ENCODE results near the gene LRRC39. TPM values are rescaled to one million over a fixed set of nuclear protein-coding genes. Genes with fewer than 3 reads are reported as not detected.

The LRRC39 gene
- total RNA-seq, 1 experiment from 2014 or later = 0.67 TPM

- TF ChIP-seq EZH2 (IDR thresholded peaks at IDR 0.05; ENCODE audit: borderline replicate concordance, low read depth, low read length, poor library complexity, severe bottlenecking) = no peak
- no peak for TF ChIP-seq CTCF (conservative IDR thresholded peaks at IDR 0.05; ENCODE audit: low read depth, low read length)
- no peaks in the 10 kb centered on the region for H3K9me3 ChIP-seq (ENCODE audit: low read depth, low read length, poor library complexity, severe bottlenecking)
- no TSS peak for BruUV-seq (replicated peaks)
- H3K27ac ChIP-seq (ENCODE audit: low read depth, low read length, poor library complexity, severe bottlenecking) = no peak overlapping the region
- H3K4me1 ChIP-seq (ENCODE audit: insufficient read depth, low read length, poor library complexity, severe bottlenecking) = no peaks in the 10 kb centered on the region
- H3K27me3 ChIP-seq (replicated peaks; ENCODE audit: insufficient read depth, low read depth, low read length, poor library complexity) = no peaks in the 10 kb centered on the region
- intact Hi-C loops (cut with micrococcal nuclease; ENCODE audit: unreplicated experiment) = no loop called here
- peaks cover 52% of the 10 kb centered on the region for H3K36me3 ChIP-seq (ENCODE audit: insufficient read depth, low read length, poor library complexity, severe bottlenecking)
- no peak overlapping the region for H3K4me3 ChIP-seq (ENCODE audit: low read depth, low read length, poor library complexity, severe bottlenecking)
- POLR2A ChIA-PET (ENCODE audit: low non-redundant PET) = no interaction called here
- no peak for DNase-seq (ENCODE audit: low spot score)
- CTCF ChIA-PET = no interaction called here
Measured at GRCh38 chr1:100146958-100147357, 31.1 kb downstream of the LRRC39 start.

- no peak for DNase-seq (ENCODE audit: low spot score)
- Histone ChIP-seq H3K27ac (ENCODE audit: low read depth, low read length, poor library complexity, severe bottlenecking) (no peak overlapping the region), H3K4me1 (ENCODE audit: insufficient read depth, low read length, poor library complexity, severe bottlenecking) (no peaks in the 10 kb centered on the region), H3K36me3 (ENCODE audit: insufficient read depth, low read length, poor library complexity, severe bottlenecking) (peaks cover 68% of the 10 kb centered on the region), H3K4me3 (ENCODE audit: low read depth, low read length, poor library complexity, severe bottlenecking) (no peak overlapping the region), H3K27me3 (replicated peaks; ENCODE audit: insufficient read depth, low read depth, low read length, poor library complexity) (no peaks in the 10 kb centered on the region), H3K9me3 (ENCODE audit: low read depth, low read length, poor library complexity, severe bottlenecking) (no peaks in the 10 kb centered on the region)
- ChIA-PET CTCF (no interaction called here), POLR2A (ENCODE audit: low non-redundant PET) (no interaction called here)
- TF ChIP-seq CTCF (conservative IDR thresholded peaks at IDR 0.05; ENCODE audit: low read depth, low read length) = no peak
- no peak for TF ChIP-seq EZH2 (IDR thresholded peaks at IDR 0.05; ENCODE audit: borderline replicate concordance, low read depth, low read length, poor library complexity, severe bottlenecking)
- intact Hi-C loops (cut with micrococcal nuclease; ENCODE audit: unreplicated experiment) = no loop called here
- no TSS peak for BruUV-seq (replicated peaks)
Measured at GRCh38 chr1:100145116-100145515, 32.9 kb downstream of the LRRC39 start.

GRCh38 chr1:100142343-100142742 is 35.7 kb downstream of the LRRC39 start:
- Histone ChIP-seq H3K4me1 (ENCODE audit: insufficient read depth, low read length, poor library complexity, severe bottlenecking) (no peaks in the 10 kb centered on the region), H3K9me3 (ENCODE audit: low read depth, low read length, poor library complexity, severe bottlenecking) (no peaks in the 10 kb centered on the region), H3K36me3 (ENCODE audit: insufficient read depth, low read length, poor library complexity, severe bottlenecking) (peaks cover 62% of the 10 kb centered on the region), H3K27me3 (replicated peaks; ENCODE audit: insufficient read depth, low read depth, low read length, poor library complexity) (no peaks in the 10 kb centered on the region), H3K4me3 (ENCODE audit: low read depth, low read length, poor library complexity, severe bottlenecking) (no peak overlapping the region), H3K27ac (ENCODE audit: low read depth, low read length, poor library complexity, severe bottlenecking) (no peak overlapping the region)
- BruUV-seq (replicated peaks) = no TSS peak
- intact Hi-C loops (cut with micrococcal nuclease; ENCODE audit: unreplicated experiment) = no loop called here
- no peak for TF ChIP-seq CTCF (conservative IDR thresholded peaks at IDR 0.05; ENCODE audit: low read depth, low read length)
- no peak for TF ChIP-seq EZH2 (IDR thresholded peaks at IDR 0.05; ENCODE audit: borderline replicate concordance, low read depth, low read length, poor library complexity, severe bottlenecking)
- ChIA-PET POLR2A (ENCODE audit: low non-redundant PET) (no interaction called here), CTCF (no interaction called here)
- no peak for DNase-seq (ENCODE audit: low spot score)
